GM12801 (cell line): ENCODE data around the gene UQCR10.

Experiments used
- TF ChIP-seq, protein P1 (sequence below): IDR thresholded peaks from one replicate; pipeline ENCODE4 v1.5.1; 2011; ENCODE audit warnings: control low read depth; ENCODE audit not compliant: insufficient read length; ENCODE audit errors: extremely low read depth

UQCR10 gene

DNA sequence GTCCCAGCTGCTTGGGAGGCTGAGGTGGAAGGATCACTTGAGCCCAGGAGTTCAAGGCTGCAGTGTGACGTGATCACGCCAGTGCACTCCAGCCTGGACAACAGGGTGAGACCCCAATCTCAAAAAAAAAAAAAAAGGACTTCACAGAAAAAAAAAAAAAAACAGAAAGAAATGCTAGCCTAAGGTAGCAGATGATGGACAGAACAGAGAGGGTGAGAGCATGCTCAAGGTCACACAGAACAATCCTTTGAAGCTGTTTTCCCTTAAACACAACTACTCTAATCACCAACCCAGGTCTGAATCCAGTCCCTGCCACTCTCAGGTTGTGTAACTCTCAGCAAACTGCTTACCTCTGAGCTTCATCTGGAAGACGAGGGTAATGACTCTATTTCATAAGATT lies 10.1 kb upstream of the UQCR10 start:
- TF ChIP-seq, protein P1, sequence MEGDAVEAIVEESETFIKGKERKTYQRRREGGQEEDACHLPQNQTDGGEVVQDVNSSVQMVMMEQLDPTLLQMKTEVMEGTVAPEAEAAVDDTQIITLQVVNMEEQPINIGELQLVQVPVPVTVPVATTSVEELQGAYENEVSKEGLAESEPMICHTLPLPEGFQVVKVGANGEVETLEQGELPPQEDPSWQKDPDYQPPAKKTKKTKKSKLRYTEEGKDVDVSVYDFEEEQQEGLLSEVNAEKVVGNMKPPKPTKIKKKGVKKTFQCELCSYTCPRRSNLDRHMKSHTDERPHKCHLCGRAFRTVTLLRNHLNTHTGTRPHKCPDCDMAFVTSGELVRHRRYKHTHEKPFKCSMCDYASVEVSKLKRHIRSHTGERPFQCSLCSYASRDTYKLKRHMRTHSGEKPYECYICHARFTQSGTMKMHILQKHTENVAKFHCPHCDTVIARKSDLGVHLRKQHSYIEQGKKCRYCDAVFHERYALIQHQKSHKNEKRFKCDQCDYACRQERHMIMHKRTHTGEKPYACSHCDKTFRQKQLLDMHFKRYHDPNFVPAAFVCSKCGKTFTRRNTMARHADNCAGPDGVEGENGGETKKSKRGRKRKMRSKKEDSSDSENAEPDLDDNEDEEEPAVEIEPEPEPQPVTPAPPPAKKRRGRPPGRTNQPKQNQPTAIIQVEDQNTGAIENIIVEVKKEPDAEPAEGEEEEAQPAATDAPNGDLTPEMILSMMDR: no peak

DNA sequence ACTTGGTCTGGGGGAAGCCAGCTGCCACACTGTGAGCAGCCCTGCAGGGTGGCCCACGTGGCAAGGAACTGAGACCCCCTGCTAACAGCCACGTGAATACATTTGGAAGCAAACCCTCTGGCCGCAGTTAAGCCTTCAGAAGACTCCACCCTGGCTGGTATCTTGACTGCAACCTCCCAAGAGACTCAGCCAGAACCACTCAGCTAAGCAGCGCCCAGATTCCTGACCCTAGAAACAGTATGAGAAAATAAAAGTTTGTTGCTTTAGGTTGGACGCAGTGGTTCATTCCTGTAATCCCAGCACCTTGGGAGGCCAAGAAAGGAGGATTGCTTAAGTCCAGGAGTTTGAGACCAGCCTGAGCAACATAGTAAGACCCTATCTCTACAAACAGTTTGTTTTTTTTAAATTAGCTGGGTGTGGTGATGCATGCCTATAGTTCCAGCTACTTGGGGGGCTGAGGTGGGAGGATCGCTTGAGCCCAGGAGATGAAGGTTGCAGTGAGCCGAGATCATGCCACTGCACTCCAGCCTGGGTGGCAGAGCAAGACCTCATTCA lies 9.0 kb upstream of the UQCR10 start:
- TF ChIP-seq, protein P1: no peak

DNA sequence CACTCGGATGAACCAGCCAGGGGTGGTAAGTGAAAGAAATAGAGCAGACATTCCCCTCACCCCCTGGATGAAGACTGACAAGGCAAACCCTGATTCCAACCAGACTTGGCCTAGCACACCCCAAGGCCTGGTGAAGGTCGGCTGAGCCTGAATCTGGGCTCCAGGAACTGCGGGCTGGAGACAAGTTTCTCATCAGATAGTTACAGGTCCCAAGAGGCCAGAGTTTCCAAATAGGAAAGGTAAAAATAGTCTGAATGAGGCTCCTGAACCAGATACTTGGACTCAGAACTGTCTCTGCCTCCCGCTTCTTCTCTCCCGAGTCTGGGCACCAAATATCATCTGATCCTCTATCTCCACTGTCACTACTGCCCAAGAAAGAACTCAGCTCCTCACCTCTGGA lies 8.2 kb upstream of the UQCR10 start:
- TF ChIP-seq, protein P1: no peak

DNA sequence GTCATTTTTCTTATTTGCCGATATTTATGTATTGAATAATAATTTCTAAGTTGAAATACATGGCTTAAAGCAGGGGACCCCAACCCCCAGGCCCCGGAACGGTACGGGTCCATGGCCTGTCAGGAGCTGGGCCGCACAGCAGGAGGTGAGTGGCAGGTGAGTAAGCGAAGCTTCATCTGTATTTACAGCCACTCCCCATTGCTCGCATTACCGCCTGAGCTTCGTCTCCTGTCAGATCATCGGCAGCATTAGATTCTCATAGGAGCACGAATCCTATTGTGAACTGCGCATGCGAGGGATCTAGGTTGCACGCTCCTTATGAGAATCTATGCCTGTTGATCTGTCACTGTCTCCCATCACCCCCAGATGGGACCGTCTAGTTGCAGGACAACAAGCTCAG lies 4.9 kb upstream of the UQCR10 start:
- TF ChIP-seq, protein P1: no peak

DNA sequence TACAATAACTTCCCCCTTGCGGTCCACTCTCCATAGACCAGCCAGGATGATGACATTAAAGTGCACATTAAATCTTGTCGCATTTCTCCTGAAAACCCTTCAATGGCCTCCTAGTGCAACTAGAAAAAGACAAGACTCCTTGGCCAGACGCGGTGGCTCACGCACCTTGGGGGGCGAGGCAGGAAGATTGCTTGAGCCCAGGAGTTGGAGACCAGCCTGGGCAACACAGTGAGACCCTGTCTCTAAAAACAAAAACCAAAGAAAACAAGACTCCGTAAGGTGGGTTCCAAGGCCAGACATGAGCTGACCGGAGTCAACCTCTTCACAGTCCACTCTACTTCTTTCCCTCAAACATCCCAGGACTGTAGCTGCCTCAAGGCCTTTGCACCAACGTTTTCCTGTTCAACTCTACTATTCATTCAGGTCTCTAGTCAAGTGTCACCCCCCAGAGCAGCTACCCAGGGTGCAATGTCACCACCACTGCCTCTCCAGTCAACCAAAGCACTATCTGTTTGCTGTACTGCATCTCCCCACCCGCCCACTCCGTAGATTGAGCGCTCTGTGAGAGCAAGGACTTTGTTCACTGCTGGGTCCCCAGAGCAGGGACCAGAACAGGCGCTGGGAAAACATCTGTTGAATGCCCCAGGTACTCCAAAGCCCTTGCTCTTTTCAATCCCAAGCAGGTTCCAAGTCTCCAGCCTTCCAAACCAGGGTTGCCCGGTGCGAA lies 1.1 kb upstream of the UQCR10 start:
- TF ChIP-seq, protein P1: no peak

DNA sequence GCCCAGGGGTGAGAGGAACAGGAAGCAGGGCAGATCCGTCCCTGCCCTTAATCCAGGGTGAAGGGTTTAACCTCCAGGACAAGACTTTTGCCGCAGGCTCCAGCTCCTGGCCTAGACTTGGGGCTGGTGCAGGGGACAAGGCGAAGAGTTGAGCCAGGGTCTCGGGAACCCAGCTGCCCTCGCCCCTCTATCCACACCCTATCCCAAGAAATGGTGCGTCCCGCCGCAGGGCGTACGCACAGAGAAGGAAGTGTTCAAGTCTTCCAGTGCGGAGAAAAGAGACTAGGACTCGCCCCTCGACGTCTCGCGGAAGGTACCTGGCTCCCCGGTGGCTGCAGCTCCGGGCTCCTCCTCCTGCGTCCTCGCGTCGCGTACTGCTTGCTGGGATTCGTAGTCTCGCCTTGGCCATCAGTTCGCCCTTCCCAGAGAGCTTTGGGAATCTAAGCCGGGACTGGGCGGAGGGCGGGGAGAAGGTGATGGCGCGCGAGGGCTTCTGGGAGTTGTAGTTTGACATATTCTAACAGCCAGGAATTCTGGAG lies 468 bp upstream of the UQCR10 start, which contains the start of gene ZMAT5:
TSS of gene ZMAT5 (minus strand) at position 376 of the 539 bp plus-strand sequence. CDS start 18,463 bp downstream, outside the sequence.
- TF ChIP-seq, protein P1: no peak

DNA sequence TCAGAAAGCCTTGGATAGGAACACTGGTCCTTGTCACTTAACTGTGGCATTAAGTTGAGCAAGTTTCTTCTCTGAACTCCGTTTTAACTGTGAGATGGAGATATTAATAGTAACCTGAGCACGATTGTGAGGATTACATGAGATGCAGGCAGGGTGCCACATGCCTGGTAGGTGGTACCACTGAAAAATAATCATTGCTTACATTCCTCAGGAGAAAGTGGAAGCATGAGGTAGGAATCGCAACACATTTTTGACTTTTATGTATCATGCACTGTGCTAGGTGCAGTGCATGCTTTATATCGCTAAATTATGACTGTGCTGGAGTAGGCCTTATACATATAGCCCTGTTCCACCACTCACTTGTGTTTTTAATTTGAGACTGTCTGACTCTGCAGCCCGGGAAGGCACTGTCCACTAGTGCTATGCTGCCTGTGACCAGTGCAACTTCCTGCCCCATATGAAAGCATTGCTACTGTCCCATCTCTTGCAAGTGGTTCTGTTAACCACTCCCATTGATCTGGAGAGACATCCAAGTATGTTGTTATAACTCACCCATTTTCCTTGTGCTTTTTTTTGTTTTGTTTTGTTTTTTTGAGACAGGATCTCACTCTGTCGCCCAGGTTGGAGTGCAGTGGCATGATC lies 1.0 kb downstream of the UQCR10 start:
- TF ChIP-seq, protein P1: no peak
